ENCODE measurements around the gene VCP. TPM values are rescaled to one million over a fixed set of nuclear protein-coding genes. Genes with fewer than 3 reads are reported as not detected.

VCP gene
- total and polyA plus RNA-seq, 2 experiments from 2014 or later: 130 to 408 TPM

GRCh38 chr9:35108461-35108860 is 36.0 kb upstream of the VCP start (continued):
- TF ChIP-seq ZNF462 (CRISPR knock-in tag; IDR thresholded peaks at IDR 0.05): no peak

- Histone ChIP-seq H3K27me3 (ENCODE audit: insufficient read depth) (no peaks in the 10 kb centered on the region), H3K4me3 (no peak overlapping the region), H4K20me1 (replicated peaks; ENCODE audit: insufficient read depth) (no peaks in the 10 kb centered on the region), H3K9me2 (ENCODE audit: insufficient read depth) (no peaks in the 10 kb centered on the region), H3K79me2 (replicated peaks; ENCODE audit: insufficient read depth) (peaks cover 10% of the 10 kb centered on the region; the same call in 1 of the 2 replicates), H3K4me1 (ENCODE audit: insufficient read depth) (peaks cover 11% of the 10 kb centered on the region), H3K4me2 (no peak overlapping the region), H2AFZ (no peak overlapping the region), H3F3A (replicated peaks; ENCODE audit: low read depth) (peaks cover 10% of the 10 kb centered on the region), H3K36me3 (ENCODE audit: insufficient read depth) (no peaks in the 10 kb centered on the region), H3K27ac (ENCODE audit: low read depth) (no peak overlapping the region)
- ATAC-seq (no peak), DNase-seq (ENCODE audit: low spot score) (no peak)
- Mint-ChIP-seq H3K27me3 (ENCODE audit: insufficient read depth, low read depth, poor library complexity) (peaks cover 20% of the 10 kb centered on the region), H3K4me1 (peaks cover 23% of the 10 kb centered on the region), H3K4me3 (no peak overlapping the region), H3K9me3 (no peaks in the 10 kb centered on the region), H3K36me3 (ENCODE audit: low read depth) (peaks cover 10% of the 10 kb centered on the region; the same call in 1 of the 3 replicates), H3K27ac (no peak overlapping the region)
- TF ChIP-seq ZNF114 (CRISPR knock-in tag; IDR thresholded peaks at IDR 0.05) (no peak), POLR2AphosphoS5 (IDR thresholded peaks at IDR 0.05; ENCODE audit: low read depth) (no peak), EZH2 (IDR thresholded peaks at IDR 0.05; ENCODE audit: low read depth, unreplicated experiment) (no peak), EZH2phosphoT487 (IDR thresholded peaks at IDR 0.05; ENCODE audit: unreplicated experiment) (no peak), ZNF331 (CRISPR knock-in tag; IDR thresholded peaks at IDR 0.05; ENCODE audit: low read depth) (no peak), JUNB (IDR thresholded peaks at IDR 0.05; ENCODE audit: unreplicated experiment) (no peak), NANOG (IDR thresholded peaks at IDR 0.05; ENCODE audit: borderline replicate concordance) (no peak)
Measured at GRCh38 chr9:35107297-35108290, 35.2 kb upstream of the VCP start.
